GM18861 (cell line): ENCODE measurements around the gene ZDHHC18.

Source experiments
- ATAC-seq: cut with Tn5 transposase; IDR thresholded peaks from one replicate; pipeline ENCODE4 v1.9.1; 2021; ENCODE audit not compliant: unreplicated experiment

ZDHHC18 gene

GRCh38 chr1:26826261-26827105, at the start of gene ZDHHC18:
TSS of gene ZDHHC18 (plus strand) at chr1:26826688. CDS start at chr1:26826805, 117 bp downstream.
- ATAC-seq: peak; percentile 55

- no peak for ATAC-seq
These were observed 47.3 kb upstream of the ZDHHC18 start for GRCh38 chr1:26779098-26779668.

GRCh38 chr1:26780344-26780957, 46.0 kb upstream of the ZDHHC18 start:
- no peak for ATAC-seq

GRCh38 chr1:26781206-26781825, 45.2 kb upstream of the ZDHHC18 start:
- ATAC-seq: no peak

GRCh38 chr1:26782521-26783212, 43.8 kb upstream of the ZDHHC18 start:
- no peak for ATAC-seq

- ATAC-seq: no peak
These were observed 42.9 kb upstream of the ZDHHC18 start for GRCh38 chr1:26783646-26784022.

GRCh38 chr1:26784023-26784871, 42.2 kb upstream of the ZDHHC18 start:
- ATAC-seq: no peak

GRCh38 chr1:26784886-26785285, 41.6 kb upstream of the ZDHHC18 start:
- ATAC-seq: no peak

- ATAC-seq: no peak
These were observed 40.7 kb upstream of the ZDHHC18 start for GRCh38 chr1:26785611-26786436.

- no peak for ATAC-seq
These were observed 39.8 kb upstream of the ZDHHC18 start for GRCh38 chr1:26786437-26787380.

GRCh38 chr1:26787381-26787705, 39.1 kb upstream of the ZDHHC18 start:
- peak; percentile 33 for ATAC-seq

GRCh38 chr1:26787706-26788514, 38.6 kb upstream of the ZDHHC18 start, which contains the start of gene PIGV:
TSS of gene PIGV (plus strand) at chr1:26787950. CDS start at chr1:26790816, 2,866 bp downstream.
- peak; percentile 50 for ATAC-seq

- no peak for ATAC-seq
These were observed 38.0 kb upstream of the ZDHHC18 start for GRCh38 chr1:26788515-26788785.

GRCh38 chr1:26788836-26789611, 37.5 kb upstream of the ZDHHC18 start:
- no peak for ATAC-seq

GRCh38 chr1:26789612-26789865, 36.9 kb upstream of the ZDHHC18 start:
- no peak for ATAC-seq

GRCh38 chr1:26789931-26790330, 36.6 kb upstream of the ZDHHC18 start:
- ATAC-seq: no peak

- no peak for ATAC-seq
These were observed 35.9 kb upstream of the ZDHHC18 start for GRCh38 chr1:26790551-26790953.
